RWPE2 (cell line): ENCODE measurements around the gene SELENOI.

ENCODE experiments used
- ATAC-seq: fragments of 200-7000 bp; cut with Tn5 transposase; 3 replicates; pipeline ENCODE4 v1.9.1; 2021; ENCODE audit warnings: low read depth
- DNase-seq: peaks from one replicate; pipeline ENCODE4 v3.0.0-alpha.2; 2020; ENCODE audit warnings: low spot score
- H3K27ac ChIP-seq: fragments of 450-650 bp; 2 replicates; pipeline ENCODE4 v1.5.1; 2017; ENCODE audit warnings: mild to moderate bottlenecking; ENCODE audit not compliant: poor library complexity, severe bottlenecking
- H3K27me3 ChIP-seq: fragments of 250-450 bp; sonication (Bioruptor Pico); 2 replicates; pipeline ENCODE4 v1.5.1; 2021; ENCODE audit warnings: mild to moderate bottlenecking, moderate library complexity; ENCODE audit not compliant: insufficient read depth, poor library complexity, severe bottlenecking
- H3K36me3 ChIP-seq: fragments of 250-450 bp; sonication (Bioruptor Pico); 2 replicates; pipeline ENCODE4 v1.5.1; 2020; ENCODE audit warnings: low read depth, mild to moderate bottlenecking, moderate library complexity
- H3K4me1 ChIP-seq: fragments of 250-450 bp; sonication (Bioruptor Pico); 2 replicates; pipeline ENCODE4 v1.5.1; 2021; ENCODE audit warnings: mild to moderate bottlenecking, moderate library complexity; ENCODE audit not compliant: insufficient read depth, poor library complexity, severe bottlenecking
- H3K4me3 ChIP-seq: fragments of 250-450 bp; sonication (Bioruptor Pico); 2 replicates; pipeline ENCODE4 v1.5.1; 2021; ENCODE audit warnings: mild to moderate bottlenecking, moderate library complexity; ENCODE audit not compliant: severe bottlenecking
- H3K9me3 ChIP-seq: fragments of 250-450 bp; sonication (Bioruptor Pico); 2 replicates; pipeline ENCODE4 v1.5.1; 2021; ENCODE audit warnings: mild to moderate bottlenecking, moderate library complexity; ENCODE audit not compliant: severe bottlenecking
- TF ChIP-seq, protein P1 (sequence below): fragments of 450-650 bp; IDR thresholded peaks from one replicate; pipeline ENCODE4 v1.5.1; 2017; ENCODE audit warnings: mild to moderate bottlenecking, moderate library complexity; ENCODE audit not compliant: poor library complexity, severe bottlenecking

SELENOI gene

DNA sequence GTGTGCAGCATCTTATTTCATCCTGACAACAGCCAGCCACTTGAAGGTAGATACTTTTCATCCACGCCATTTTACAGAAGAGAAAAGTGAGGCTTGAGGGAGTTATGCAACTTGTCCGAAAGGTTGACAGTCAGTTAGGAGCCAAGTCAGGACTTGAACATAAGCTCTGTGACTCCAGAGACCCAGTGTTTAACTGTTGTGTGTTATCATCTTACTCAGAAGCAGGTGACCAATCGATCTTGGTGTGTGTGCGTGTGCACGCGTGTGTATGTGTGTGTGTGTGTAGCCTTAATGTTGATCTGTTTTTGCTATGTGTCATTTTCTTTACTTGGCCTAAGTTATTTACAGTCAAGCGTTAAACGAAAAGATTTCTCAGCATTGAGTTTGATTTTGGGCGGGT, 77.8 kb downstream of the SELENOI start:
- Histone ChIP-seq H3K36me3 (no peaks in the 10 kb centered on the region), H3K27me3 (peaks cover 2% of the 10 kb centered on the region)
- TF ChIP-seq, protein P1, sequence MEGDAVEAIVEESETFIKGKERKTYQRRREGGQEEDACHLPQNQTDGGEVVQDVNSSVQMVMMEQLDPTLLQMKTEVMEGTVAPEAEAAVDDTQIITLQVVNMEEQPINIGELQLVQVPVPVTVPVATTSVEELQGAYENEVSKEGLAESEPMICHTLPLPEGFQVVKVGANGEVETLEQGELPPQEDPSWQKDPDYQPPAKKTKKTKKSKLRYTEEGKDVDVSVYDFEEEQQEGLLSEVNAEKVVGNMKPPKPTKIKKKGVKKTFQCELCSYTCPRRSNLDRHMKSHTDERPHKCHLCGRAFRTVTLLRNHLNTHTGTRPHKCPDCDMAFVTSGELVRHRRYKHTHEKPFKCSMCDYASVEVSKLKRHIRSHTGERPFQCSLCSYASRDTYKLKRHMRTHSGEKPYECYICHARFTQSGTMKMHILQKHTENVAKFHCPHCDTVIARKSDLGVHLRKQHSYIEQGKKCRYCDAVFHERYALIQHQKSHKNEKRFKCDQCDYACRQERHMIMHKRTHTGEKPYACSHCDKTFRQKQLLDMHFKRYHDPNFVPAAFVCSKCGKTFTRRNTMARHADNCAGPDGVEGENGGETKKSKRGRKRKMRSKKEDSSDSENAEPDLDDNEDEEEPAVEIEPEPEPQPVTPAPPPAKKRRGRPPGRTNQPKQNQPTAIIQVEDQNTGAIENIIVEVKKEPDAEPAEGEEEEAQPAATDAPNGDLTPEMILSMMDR, result no peak

DNA sequence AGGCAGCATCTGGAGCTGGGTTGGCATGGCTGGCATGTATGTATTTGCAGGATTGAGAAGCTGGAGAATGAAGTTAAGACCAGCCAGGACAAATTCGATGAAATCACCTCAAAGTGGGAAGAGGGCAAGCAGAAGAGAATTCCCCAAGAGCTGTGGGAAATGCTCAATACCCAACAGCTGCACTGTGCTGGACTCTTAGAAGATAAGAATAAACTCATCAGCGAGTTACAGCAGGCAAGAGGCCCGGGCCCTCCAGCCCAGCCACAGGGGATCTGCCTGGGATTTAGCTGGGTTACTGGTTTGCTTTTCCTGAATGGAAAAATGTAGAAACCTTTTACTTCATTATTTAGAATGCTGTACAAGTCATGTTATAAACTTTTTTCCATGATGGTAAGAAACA, 78.3 kb downstream of the SELENOI start:
- DNase-seq (no peak), ATAC-seq (no peak)
- no peaks in the 10 kb centered on the region for H3K9me3 ChIP-seq
- no peak overlapping the region for H3K27ac ChIP-seq
- H3K4me3 ChIP-seq, result no peak overlapping the region
- H3K36me3 ChIP-seq, result no peaks in the 10 kb centered on the region
- peaks cover 2% of the 10 kb centered on the region for H3K27me3 ChIP-seq
- TF ChIP-seq, protein P1, result no peak
- H3K4me1 ChIP-seq, result no peaks in the 10 kb centered on the region

More for the DNA sequence above, 77.8 kb downstream of the SELENOI start:
- H3K4me1 ChIP-seq, result no peaks in the 10 kb centered on the region
- H3K9me3 ChIP-seq, result no peaks in the 10 kb centered on the region
- no peak for DNase-seq
- H3K4me3 ChIP-seq, result no peak overlapping the region
- no peak for ATAC-seq
- no peak overlapping the region for H3K27ac ChIP-seq

DNA sequence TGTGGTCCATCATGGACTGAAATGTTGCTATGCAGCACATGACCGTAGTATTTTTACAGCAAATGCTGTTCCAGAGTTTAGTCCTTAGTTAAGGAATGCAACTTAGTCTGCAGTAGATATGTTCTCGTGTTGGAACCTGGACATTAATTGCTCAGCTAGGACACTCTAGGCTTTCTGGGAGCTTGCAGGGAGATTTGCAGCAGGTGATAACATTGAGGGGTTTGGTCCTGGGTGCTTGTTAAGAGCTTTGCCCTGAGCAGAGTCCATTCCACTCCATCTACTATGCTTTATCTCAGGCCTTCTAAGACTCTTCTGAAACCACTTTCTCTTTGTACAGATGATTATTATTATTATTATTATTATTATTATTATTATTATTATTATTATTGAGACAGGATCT, 82.9 kb downstream of the SELENOI start:
- Histone ChIP-seq H3K9me3 (no peaks in the 10 kb centered on the region), H3K36me3 (no peaks in the 10 kb centered on the region), H3K27ac (no peak overlapping the region), H3K4me3 (no peak overlapping the region), H3K27me3 (peaks cover 2% of the 10 kb centered on the region), H3K4me1 (no peaks in the 10 kb centered on the region)
- TF ChIP-seq, protein P1, result no peak
- ATAC-seq, result no peak
- DNase-seq, result no peak

DNA sequence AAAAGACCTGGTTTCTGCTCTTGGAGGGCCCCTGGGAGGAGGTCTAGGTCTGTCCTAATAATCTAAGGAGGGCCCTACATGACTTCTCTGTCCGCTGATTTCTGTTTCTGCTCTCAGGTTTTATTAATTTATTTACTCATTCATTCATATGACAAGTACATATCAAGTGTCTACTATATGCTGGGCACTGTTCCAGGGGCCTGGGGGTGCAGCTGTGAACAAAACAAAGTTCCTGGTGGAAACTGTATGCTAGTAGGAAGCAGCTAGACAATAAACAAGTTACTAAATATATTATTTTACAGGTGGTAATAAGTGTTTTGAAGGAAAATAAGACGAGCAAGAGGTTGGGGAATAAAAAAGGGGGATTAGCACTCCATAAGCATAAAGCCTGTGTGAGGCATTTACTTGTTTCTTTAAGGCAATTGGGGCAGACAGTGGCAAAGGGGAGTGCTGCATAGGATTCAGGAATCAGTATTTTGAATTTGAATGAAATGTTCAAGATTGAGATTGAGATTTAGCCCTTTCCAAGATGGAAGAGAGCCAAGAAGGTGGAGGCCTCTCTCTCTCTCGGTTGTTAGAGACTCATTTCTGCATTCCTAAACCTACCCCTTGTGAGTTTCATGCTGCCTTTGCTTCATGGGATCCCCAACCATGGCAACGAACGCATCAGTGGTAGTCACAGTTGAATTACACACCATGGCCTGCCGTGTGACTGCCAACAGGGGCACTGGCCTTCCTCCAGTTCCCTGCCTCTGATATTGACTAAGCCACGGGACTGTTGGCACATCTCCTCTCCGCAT, 84.0 kb downstream of the SELENOI start:
- TF ChIP-seq, protein P1, result no peak
- ATAC-seq, result no peak
- DNase-seq, result no peak

DNA sequence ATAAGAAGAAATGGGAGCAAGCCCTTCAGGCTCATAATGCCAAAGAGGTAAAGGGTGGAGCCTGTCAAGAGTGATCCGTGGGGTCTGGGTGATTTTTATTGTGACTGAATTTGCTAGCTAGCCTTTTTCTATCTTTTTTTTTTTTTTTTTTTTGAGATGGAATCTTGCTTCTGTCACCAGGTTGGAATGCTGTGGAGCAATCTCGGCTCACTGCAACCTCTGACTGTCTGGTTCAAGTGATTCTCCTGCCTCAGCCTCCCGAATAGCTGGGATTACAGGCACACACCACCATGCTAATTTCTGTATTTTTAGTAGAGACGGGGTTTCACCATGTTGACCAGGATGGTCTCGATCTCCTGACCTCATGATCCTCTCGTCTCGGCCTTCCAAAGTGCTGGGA, 84.9 kb downstream of the SELENOI start:
- no peak overlapping the region for H3K27ac ChIP-seq
- no peaks in the 10 kb centered on the region for H3K9me3 ChIP-seq
- H3K4me1 ChIP-seq, result no peaks in the 10 kb centered on the region
- ATAC-seq (no peak), DNase-seq (no peak)
- H3K36me3 ChIP-seq, result no peaks in the 10 kb centered on the region
- H3K27me3 ChIP-seq, result peaks cover 2% of the 10 kb centered on the region
- H3K4me3 ChIP-seq, result no peak overlapping the region
- TF ChIP-seq, protein P1, result no peak

More for the DNA sequence above, 84.0 kb downstream of the SELENOI start:
- Histone ChIP-seq H3K4me1 (no peaks in the 10 kb centered on the region), H3K9me3 (no peaks in the 10 kb centered on the region), H3K27me3 (peaks cover 2% of the 10 kb centered on the region), H3K27ac (no peak overlapping the region), H3K36me3 (no peaks in the 10 kb centered on the region), H3K4me3 (no peak overlapping the region)
